PC-3 (cell line): ENCODE results near the gene FICD. TPM values are rescaled to one million over a fixed set of nuclear protein-coding genes. Genes with fewer than 3 reads are reported as not detected.

Experiments
- ATAC-seq: fragments of 200-7000 bp; cut with Tn5 transposase; 2 replicates; pipeline ENCODE4 v1.9.1; 2020; ENCODE audit warnings: mild to moderate bottlenecking, moderate library complexity
- BruUV-seq: library from RNA; stranded (reverse); fragments of 400-500 nt; replicated peaks from 2 replicates; lab custom pipeline; 2021; lab: Mats Ljungman, UMichigan
- CTCF ChIA-PET: fragments of 300-600 bp; sonication (Branson Sonifier 250); formaldehyde crosslinking; loops from one replicate; lab custom pipeline; 2022; ENCODE audit warnings: antibody characterized with exemption; lab: Charles Lee
- POLR2A ChIA-PET: fragments of 300-600 bp; sonication (Branson Sonifier 250); formaldehyde crosslinking; loops from one replicate; lab custom pipeline; 2022; ENCODE audit warnings: antibody characterized with exemption; ENCODE audit not compliant: unreplicated experiment; lab: Charles Lee
- DNase-seq: peaks from one replicate; pipeline ENCODE4 v3.0.0-alpha.2; 2015
- H2AFZ ChIP-seq: fragments of 300-600 bp; sonication (generic); 2 replicates; pipeline ENCODE4 v1.6.0; 2016; ENCODE audit warnings: antibody characterized with exemption, low read length
- H3F3A ChIP-seq: fragments of 300-600 bp; sonication (generic); one replicate; pipeline ENCODE4 v1.6.0; 2017; ENCODE audit warnings: antibody characterized with exemption, low read length, control low read depth, mild to moderate bottlenecking; ENCODE audit not compliant: unreplicated experiment
- H3K27ac ChIP-seq: fragments of 300-600 bp; sonication (generic); 2 replicates; pipeline ENCODE4 v1.5.1; 2016; ENCODE audit warnings: mild to moderate bottlenecking, low read length
- H3K27me3 ChIP-seq: fragments of 300-600 bp; sonication (generic); 2 replicates; pipeline ENCODE4 v1.6.1; 2016; ENCODE audit warnings: low read length, mixed read lengths
- H3K36me3 ChIP-seq: fragments of 300-600 bp; sonication (generic); 2 replicates; pipeline ENCODE4 v1.6.1; 2016; ENCODE audit warnings: low read depth, mixed run types, low read length, mixed read lengths
- H3K4me1 ChIP-seq: fragments of 300-600 bp; sonication (generic); 2 replicates; pipeline ENCODE4 v1.5.1; 2016; ENCODE audit warnings: low read length; ENCODE audit not compliant: insufficient read depth
- H3K4me2 ChIP-seq: fragments of 300-600 bp; sonication (generic); 2 replicates; pipeline ENCODE4 v1.6.0; 2016; ENCODE audit warnings: low read length
- H3K4me3 ChIP-seq: fragments of 300-600 bp; sonication (generic); 2 replicates; pipeline ENCODE4 v1.5.1; 2016; ENCODE audit warnings: mild to moderate bottlenecking, low read length, mixed read lengths
- H3K79me2 ChIP-seq: fragments of 300-600 bp; sonication (generic); 2 replicates; pipeline ENCODE4 v1.6.1; 2017; ENCODE audit warnings: low read length, mixed read lengths
- H3K9ac ChIP-seq: fragments of 300-600 bp; sonication (generic); 2 replicates; pipeline ENCODE4 v1.6.0; 2016; ENCODE audit warnings: mild to moderate bottlenecking, low read length
- H3K9me2 ChIP-seq: fragments of 300-600 bp; sonication (generic); replicated peaks from 2 replicates; pipeline ENCODE4 v1.6.1; 2016; ENCODE audit warnings: mixed run types, low read length, mixed read lengths
- H3K9me3 ChIP-seq: fragments of 300-600 bp; sonication (generic); 2 replicates; pipeline ENCODE4 v1.6.1; 2016; ENCODE audit warnings: low read length, mixed read lengths
- H4K20me1 ChIP-seq: fragments of 300-600 bp; sonication (generic); 2 replicates; pipeline ENCODE4 v1.6.1; 2016; ENCODE audit warnings: low read length, mixed read lengths
- EZH2 ChIP-seq: fragments of 300-600 bp; sonication (generic); IDR thresholded peaks from one replicate; pipeline ENCODE4 v1.6.1; 2017; ENCODE audit warnings: antibody characterized with exemption, mild to moderate bottlenecking, low read length; ENCODE audit not compliant: unreplicated experiment
- EZH2phosphoT487 ChIP-seq: fragments of 300-600 bp; sonication (generic); IDR thresholded peaks from 2 replicates; pipeline ENCODE4 v1.6.1; 2018; ENCODE audit warnings: mild to moderate bottlenecking, antibody characterized with exemption, low read length, borderline replicate concordance
- intact Hi-C: fragments of 100-400 bp; cut with micrococcal nuclease; formaldehyde crosslinking; loops from 2 replicates; pipeline ENCODE4 v1.9.0; 2023
- total RNA-seq: library from RNA; depleted of rRNA; stranded (reverse); fragments of >200 nt; gene quantifications from 2 replicates; pipeline ENCODE4 v1.2.3, GENCODE V29; 2014
- TF ChIP-seq, protein P1 (sequence below): fragments of 300-600 bp; sonication (generic); conservative IDR thresholded peaks from 2 replicates; pipeline ENCODE4 v1.5.1; 2017; ENCODE audit warnings: antibody characterized with exemption, low read depth, mild to moderate bottlenecking, low read length

FICD gene
- total RNA-seq, 1 experiment from 2014 or later = 6.4 TPM

DNA sequence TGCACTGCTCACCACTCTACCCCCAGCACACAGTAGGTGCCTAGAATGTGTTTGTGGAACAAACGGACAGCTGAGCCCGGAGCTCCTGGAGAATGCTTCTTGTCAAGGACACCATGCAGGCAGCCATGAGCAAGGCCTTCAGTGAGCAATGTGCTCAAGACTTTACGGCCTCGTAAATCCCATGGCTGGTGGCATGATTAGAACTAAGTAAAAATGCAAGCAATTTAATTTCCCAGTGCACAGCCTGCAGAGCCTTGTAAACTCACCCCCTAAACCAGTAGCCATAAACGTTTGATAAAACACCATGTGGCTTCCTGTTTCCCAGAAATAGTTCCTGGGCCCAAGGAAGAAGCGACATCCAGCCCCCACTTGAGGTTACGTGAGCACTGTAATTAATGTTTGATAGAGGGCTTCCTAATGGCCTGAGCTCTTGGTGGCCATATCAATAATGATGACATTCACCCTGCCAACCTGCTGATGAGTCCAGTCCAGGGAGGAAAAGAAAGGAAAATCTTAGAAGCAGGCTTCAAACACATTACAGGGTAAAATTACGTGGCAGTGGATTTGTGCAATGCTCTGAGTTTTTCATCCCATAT lies 36.4 kb upstream of the FICD start:
- intact Hi-C loops = loop anchor here (5.0 kb wide), 1 partner anchor 84 kb away; the partner anchor contains the start of genes ISCU and SART3
- Histone ChIP-seq H3K79me2 (no peaks in the 10 kb centered on the region), H3K9me2 (no peaks in the 10 kb centered on the region), H3K9me3 (no peaks in the 10 kb centered on the region), H3K4me1 (peaks cover 51% of the 10 kb centered on the region), H3K27ac (peak overlapping the region; percentile 53), H3K9ac (peak overlapping the region; percentile 1; the same call in 1 of the 2 replicates), H3K4me3 (no peak overlapping the region), H3F3A (peaks cover 4% of the 10 kb centered on the region), H4K20me1 (no peaks in the 10 kb centered on the region), H2AFZ (no peak overlapping the region), H3K36me3 (no peaks in the 10 kb centered on the region), H3K4me2 (no peak overlapping the region), H3K27me3 (peaks cover 3% of the 10 kb centered on the region; the same call in 1 of the 2 replicates)
- ChIA-PET CTCF (no interaction called here), POLR2A (no interaction called here)
- TF ChIP-seq EZH2phosphoT487 = no peak
- TF ChIP-seq, protein P1, sequence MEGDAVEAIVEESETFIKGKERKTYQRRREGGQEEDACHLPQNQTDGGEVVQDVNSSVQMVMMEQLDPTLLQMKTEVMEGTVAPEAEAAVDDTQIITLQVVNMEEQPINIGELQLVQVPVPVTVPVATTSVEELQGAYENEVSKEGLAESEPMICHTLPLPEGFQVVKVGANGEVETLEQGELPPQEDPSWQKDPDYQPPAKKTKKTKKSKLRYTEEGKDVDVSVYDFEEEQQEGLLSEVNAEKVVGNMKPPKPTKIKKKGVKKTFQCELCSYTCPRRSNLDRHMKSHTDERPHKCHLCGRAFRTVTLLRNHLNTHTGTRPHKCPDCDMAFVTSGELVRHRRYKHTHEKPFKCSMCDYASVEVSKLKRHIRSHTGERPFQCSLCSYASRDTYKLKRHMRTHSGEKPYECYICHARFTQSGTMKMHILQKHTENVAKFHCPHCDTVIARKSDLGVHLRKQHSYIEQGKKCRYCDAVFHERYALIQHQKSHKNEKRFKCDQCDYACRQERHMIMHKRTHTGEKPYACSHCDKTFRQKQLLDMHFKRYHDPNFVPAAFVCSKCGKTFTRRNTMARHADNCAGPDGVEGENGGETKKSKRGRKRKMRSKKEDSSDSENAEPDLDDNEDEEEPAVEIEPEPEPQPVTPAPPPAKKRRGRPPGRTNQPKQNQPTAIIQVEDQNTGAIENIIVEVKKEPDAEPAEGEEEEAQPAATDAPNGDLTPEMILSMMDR = no peak
- TF ChIP-seq EZH2 = no peak
- DNase-seq (peak; percentile 65), ATAC-seq (peak; percentile 45)
- no TSS peak for BruUV-seq

DNA sequence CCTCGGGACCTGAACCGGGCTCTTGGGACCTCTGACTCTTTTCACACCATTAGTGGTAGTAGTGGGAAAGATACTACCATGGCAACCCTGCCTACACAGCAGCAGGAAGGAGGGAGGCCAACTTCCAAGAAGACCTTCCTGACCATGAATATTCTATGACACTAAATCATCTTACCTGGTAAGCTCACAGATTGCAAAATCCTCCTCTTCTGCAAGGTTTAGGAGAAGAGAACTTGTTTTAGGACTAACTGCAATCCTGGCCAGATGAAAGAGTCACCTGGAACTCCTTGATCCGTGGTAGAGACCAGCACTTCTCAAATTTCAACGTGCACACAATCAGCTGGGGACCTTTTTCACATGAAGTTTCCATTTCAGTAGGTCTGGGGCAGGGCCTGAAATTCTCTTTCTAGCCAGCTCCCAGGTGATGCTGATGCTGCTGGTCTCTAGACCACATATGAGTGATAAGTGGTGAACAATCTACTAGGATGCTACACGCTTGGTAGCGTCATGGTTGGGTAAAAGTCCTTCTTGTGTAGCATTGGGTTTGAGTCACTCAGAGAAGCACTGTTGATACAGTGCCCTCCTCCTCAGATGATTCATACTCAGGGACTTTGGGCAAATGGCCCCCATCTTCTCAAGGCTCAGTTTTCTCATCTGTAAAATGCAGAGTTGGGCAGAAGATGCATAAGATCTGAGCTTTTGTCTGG lies 35.6 kb upstream of the FICD start:
- no peak overlapping the region for H3K4me2 ChIP-seq
- no peaks in the 10 kb centered on the region for H3K27me3 ChIP-seq
- H3F3A ChIP-seq = peaks cover 4% of the 10 kb centered on the region
- H3K4me3 ChIP-seq = no peak overlapping the region
- H3K36me3 ChIP-seq = no peaks in the 10 kb centered on the region
- ChIA-PET POLR2A (no interaction called here), CTCF (no interaction called here)
- DNase-seq = peak; percentile 46
- no peak for ATAC-seq
- H3K79me2 ChIP-seq = no peaks in the 10 kb centered on the region
- H3K9ac ChIP-seq = 0 out of 2 replicates have a peak overlapping the region, but pooled peaks have one; percentile 1
- no peaks in the 10 kb centered on the region for H3K9me2 ChIP-seq
- no peaks in the 10 kb centered on the region for H3K9me3 ChIP-seq
- intact Hi-C loops = loop anchor here (5.0 kb wide), 1 partner anchor 83 kb away; the partner anchor contains the start of genes ISCU and SART3
- no TSS peak for BruUV-seq
- H2AFZ ChIP-seq = no peak overlapping the region
- TF ChIP-seq, protein P1 = no peak
- TF ChIP-seq EZH2 (no peak), EZH2phosphoT487 (no peak)
- H3K27ac ChIP-seq = peak overlapping the region; percentile 53
- H3K4me1 ChIP-seq = peaks cover 59% of the 10 kb centered on the region
- no peaks in the 10 kb centered on the region for H4K20me1 ChIP-seq
